ENCODE results near the gene CDK13. TPM values are rescaled to one million over a fixed set of nuclear protein-coding genes. Genes with fewer than 3 reads are reported as not detected.

The CDK13 gene
- total RNA-seq, 1 donor from 2014 or later, result 87.4 TPM

DNA sequence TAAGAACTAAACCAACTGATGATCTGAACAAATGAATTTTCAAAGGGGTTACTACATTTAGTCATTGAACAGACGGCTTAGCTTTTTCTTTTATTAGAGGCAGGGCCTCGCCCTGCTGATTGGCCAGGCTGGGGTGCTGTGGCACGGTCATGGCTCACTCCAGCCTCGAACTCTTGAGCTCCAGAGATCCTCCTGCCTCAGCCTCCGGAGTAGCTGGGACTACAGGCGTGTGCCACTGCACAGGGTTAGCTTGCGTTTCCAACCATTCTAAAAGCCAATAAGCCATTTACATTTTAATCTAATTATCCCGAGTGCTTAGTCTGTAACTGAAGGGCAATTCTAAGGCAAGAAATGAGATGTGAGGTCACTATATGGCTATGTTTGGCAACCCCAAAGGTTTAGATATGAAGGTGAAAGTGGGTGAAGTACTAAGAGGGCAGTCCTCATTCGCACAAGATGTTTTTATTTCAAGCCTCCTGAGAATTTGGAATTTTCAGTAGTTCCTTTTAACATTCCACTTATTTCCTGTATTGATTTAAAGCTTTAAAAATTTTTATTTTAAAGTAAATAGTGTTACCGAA, 1.6 kb upstream of the CDK13 start:
- H3K27ac ChIP-seq, result peak overlapping the region; percentile 94
- TF ChIP-seq POLR2A (IDR thresholded peaks at IDR 0.05) (no peak), POLR2AphosphoS5 (IDR thresholded peaks at IDR 0.05; ENCODE audit: insufficient read depth in 1 of 2, low read depth in 1 of 2) (no peak)
- TF ChIP-seq, protein P1, sequence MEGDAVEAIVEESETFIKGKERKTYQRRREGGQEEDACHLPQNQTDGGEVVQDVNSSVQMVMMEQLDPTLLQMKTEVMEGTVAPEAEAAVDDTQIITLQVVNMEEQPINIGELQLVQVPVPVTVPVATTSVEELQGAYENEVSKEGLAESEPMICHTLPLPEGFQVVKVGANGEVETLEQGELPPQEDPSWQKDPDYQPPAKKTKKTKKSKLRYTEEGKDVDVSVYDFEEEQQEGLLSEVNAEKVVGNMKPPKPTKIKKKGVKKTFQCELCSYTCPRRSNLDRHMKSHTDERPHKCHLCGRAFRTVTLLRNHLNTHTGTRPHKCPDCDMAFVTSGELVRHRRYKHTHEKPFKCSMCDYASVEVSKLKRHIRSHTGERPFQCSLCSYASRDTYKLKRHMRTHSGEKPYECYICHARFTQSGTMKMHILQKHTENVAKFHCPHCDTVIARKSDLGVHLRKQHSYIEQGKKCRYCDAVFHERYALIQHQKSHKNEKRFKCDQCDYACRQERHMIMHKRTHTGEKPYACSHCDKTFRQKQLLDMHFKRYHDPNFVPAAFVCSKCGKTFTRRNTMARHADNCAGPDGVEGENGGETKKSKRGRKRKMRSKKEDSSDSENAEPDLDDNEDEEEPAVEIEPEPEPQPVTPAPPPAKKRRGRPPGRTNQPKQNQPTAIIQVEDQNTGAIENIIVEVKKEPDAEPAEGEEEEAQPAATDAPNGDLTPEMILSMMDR (IDR thresholded peaks at IDR 0.05), result no peak
- peaks cover 20% of the 10 kb centered on the region for H3K4me1 ChIP-seq
- no peak for DNase-seq (ENCODE audit: extremely low spot score in 2 of 2)
- peak overlapping the region; percentile 58 to 74 for H3K4me3 ChIP-seq
- intact Hi-C loops (cut with DNase I), result no loop called here
- no peaks in the 10 kb centered on the region for H3K27me3 ChIP-seq
- no peaks in the 10 kb centered on the region for H3K9me3 ChIP-seq
- no peaks in the 10 kb centered on the region for H3K36me3 ChIP-seq

DNA sequence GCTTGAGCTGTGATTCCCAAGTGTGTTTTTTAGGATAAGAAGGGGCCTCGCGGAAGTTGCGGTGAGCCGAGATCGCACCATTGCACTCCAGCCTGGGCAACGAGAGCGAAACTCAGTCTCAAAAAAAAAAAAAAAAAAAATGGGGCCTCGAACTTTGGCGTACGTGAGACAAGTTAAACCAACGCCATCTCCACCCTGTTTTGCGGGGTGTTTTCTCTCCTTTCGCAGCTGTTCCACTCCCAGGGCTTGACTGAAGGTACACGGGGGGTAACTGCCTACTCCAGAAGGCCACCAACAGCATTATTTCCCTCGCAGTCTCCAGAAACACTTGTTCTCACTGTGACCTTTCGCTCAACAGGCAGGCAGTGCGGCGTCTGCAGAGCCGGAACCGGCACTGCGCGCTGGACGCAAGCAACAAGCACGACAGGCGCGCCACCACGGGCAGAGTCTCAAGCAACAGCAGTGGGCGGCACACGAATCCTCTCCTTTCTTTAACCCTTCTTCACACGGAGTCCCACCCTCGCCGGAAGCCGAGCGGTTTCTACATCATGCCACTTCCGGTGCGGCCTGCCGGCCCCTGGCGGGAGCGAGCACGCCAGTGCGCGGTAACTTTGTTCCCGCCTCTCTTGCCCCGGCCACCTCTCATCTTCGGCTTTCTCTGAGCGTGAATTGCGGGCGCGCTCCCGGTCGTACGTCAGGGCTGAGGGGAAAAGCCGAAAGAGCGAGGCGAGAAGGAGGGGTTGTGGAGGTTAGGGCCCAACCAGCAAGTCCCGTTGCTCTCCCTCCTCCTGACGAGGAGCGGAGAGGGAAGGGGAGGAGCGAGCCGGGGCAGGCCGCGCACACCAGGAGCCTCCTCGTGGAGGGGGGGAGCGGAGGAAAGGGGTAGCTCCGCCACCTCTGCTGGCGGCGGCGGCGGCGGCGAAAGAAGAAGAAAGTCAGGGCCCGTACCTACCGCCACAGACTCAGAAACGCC, 814 bp upstream of the CDK13 start:
- Histone ChIP-seq H3K9me3 (no peaks in the 10 kb centered on the region), H3K4me1 (peaks cover 28% of the 10 kb centered on the region), H3K36me3 (no peaks in the 10 kb centered on the region), H3K4me3 (peak overlapping the region; percentile 69 to 74), H3K27me3 (no peaks in the 10 kb centered on the region), H3K27ac (peak overlapping the region; percentile 94)
- peak; percentile 99 to 100 for DNase-seq (ENCODE audit: extremely low spot score in 2 of 2)
- intact Hi-C loops (cut with DNase I), result no loop called here
- TF ChIP-seq, protein P1 (IDR thresholded peaks at IDR 0.05), result no peak
- TF ChIP-seq POLR2AphosphoS5 (IDR thresholded peaks at IDR 0.05; ENCODE audit: insufficient read depth in 1 of 2, low read depth in 1 of 2), result peak; percentile 96 to 97
- peak in 1 of 2 donors; percentile 95 for TF ChIP-seq POLR2A (IDR thresholded peaks at IDR 0.05)

GRCh38 chr7:39950473-39951225, 593 bp downstream of the CDK13 start:
- intact Hi-C loops (cut with DNase I), result loop anchor here (10.0 kb wide), 1 partner anchor 104 kb away; no protein-coding TSS in a partner anchor
- Histone ChIP-seq H3K27me3 (no peaks in the 10 kb centered on the region), H3K36me3 (no peaks in the 10 kb centered on the region), H3K4me1 (peaks cover 42% of the 10 kb centered on the region), H3K27ac (peak overlapping the region; percentile 94), H3K4me3 (peak overlapping the region; percentile 69 to 74), H3K9me3 (no peaks in the 10 kb centered on the region)
- DNase-seq (ENCODE audit: extremely low spot score in 2 of 2), result no peak
- TF ChIP-seq, protein P1 (IDR thresholded peaks at IDR 0.05), result no peak
- TF ChIP-seq POLR2AphosphoS5 (IDR thresholded peaks at IDR 0.05; ENCODE audit: insufficient read depth in 1 of 2, low read depth in 1 of 2) (no peak), POLR2A (IDR thresholded peaks at IDR 0.05) (no peak)

GRCh38 chr7:39951226-39952194, 1.5 kb downstream of the CDK13 start:
- Histone ChIP-seq H3K36me3 (no peaks in the 10 kb centered on the region), H3K4me3 (peak overlapping the region; percentile 69 to 74), H3K27me3 (no peaks in the 10 kb centered on the region), H3K4me1 (peaks cover 50% of the 10 kb centered on the region), H3K27ac (peak overlapping the region; percentile 94), H3K9me3 (no peaks in the 10 kb centered on the region)
- intact Hi-C loops (cut with DNase I), result loop anchor here (10.0 kb wide), 1 partner anchor 103 kb away; no protein-coding TSS in a partner anchor
- no peak for DNase-seq (ENCODE audit: extremely low spot score in 2 of 2)
- TF ChIP-seq POLR2A (IDR thresholded peaks at IDR 0.05), result no peak
- peak in 1 of 2 donors; percentile 44 for TF ChIP-seq POLR2AphosphoS5 (IDR thresholded peaks at IDR 0.05; ENCODE audit: insufficient read depth in 1 of 2, low read depth in 1 of 2)
- TF ChIP-seq, protein P1 (IDR thresholded peaks at IDR 0.05), result peak in 1 of 3 experiments; percentile 38

All from vagina (tissue), 2 donors.